Uterus (tissue), 4 donors: ENCODE data around the gene NEAT1. TPM values are rescaled to one million over a fixed set of nuclear protein-coding genes. Genes with fewer than 3 reads are reported as not detected.

Experiments used
- DNase-seq, 2 donors: peaks; one replicate each; pipeline ENCODE4 v3.0.0-alpha.2; 2019 to 2020
- H3K27ac ChIP-seq, 2 donors: fragments of 200-600 bp; sonication (generic); 1 replicate in 1 of 2; 2 replicates in 1 of 2; pipeline ENCODE4 v1.5.1; 2016 to 2018
- H3K27me3 ChIP-seq, 2 donors: fragments of 200-600 bp; sonication (generic); one replicate each; pipeline ENCODE4 v1.5.1; 2018 to 2019; ENCODE audit warnings: control low read depth in 1 of 2
- H3K36me3 ChIP-seq, 2 donors: fragments of 200-600 bp; sonication (generic); one replicate each; pipeline ENCODE4 v1.5.1; 2019; ENCODE audit warnings: control low read depth in 1 of 2
- H3K4me1 ChIP-seq, 2 donors: fragments of 200-600 bp; sonication (generic); one replicate each; pipeline ENCODE4 v1.5.1; 2018 to 2019; ENCODE audit warnings: control low read depth in 1 of 2
- H3K4me3 ChIP-seq, 2 donors: fragments of 200-600 bp; sonication (generic); 1 replicate in 1 of 2; 2 replicates in 1 of 2; pipeline ENCODE4 v1.5.1; 2018 to 2019; ENCODE audit warnings: mild to moderate bottlenecking in 1 of 2
- H3K9me3 ChIP-seq, 2 donors: fragments of 200-600 bp; sonication (generic); one replicate each; pipeline ENCODE4 v1.5.1; 2019; ENCODE audit warnings: control low read depth in 1 of 2
- POLR2A ChIP-seq, 2 donors: fragments of 450-650 bp; IDR thresholded peaks; one replicate each; pipeline ENCODE4 v1.6.1; 2016; ENCODE audit warnings: antibody characterized with exemption in 2 of 2, mild to moderate bottlenecking in 1 of 2, moderate library complexity in 1 of 2
- intact Hi-C: fragments of 100-400 bp; cut with DNase I; formaldehyde crosslinking; loops from one replicate; pipeline ENCODE4 v1.15.1; 2023; ENCODE audit warnings: low total_unique reads
- total RNA-seq, 4 donors: library from RNA; depleted of rRNA in 3 of 4; stranded (reverse); fragments of >200 nt in 3 of 4; gene quantifications; one replicate each; pipeline versions ENCODE4 v1.1.0 to v1.2.4, GENCODE V29; 2014 to 2023
- TF ChIP-seq, protein P1 (sequence below), 4 experiments: fragments of 200-600 bp in 2 of 4; fragments of 450-650 bp in 2 of 4; sonication (generic) in 2 of 4; IDR thresholded peaks; one replicate each; pipeline ENCODE4 v1.5.1; 2016 to 2019; ENCODE audit warnings: antibody characterized with exemption in 4 of 4, mild to moderate bottlenecking in 2 of 4, moderate library complexity in 1 of 4
- donor health status: DM: yes; HTN: yes; CAD: no.

NEAT1 gene
- total RNA-seq, 4 donors from 2014 or later: 33.6 to 932 (median 120) TPM

DNA sequence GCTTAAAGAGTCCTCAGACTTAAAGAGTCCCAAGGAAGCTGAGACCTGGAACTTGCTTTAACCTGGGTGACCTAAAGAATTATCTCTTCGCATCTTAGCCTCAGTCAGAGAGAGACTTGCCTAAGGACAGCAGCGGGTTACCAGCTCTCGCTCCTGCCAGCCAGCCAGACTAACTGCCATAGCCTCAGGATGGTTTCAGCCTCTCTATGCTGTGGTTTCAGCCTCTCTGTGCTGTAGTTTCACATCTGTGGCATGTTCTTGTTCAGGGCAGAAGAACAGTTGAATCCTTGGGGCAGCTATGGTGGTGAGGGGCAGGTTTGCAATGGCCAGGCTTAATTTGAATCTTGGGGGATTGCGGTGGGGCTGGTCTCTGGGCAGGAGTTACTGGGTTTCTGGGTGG lies 33.9 kb upstream of the NEAT1 start:
- peaks cover 6 to 27% of the 10 kb centered on the region in 2 donors for H3K4me1 ChIP-seq
- H3K27ac ChIP-seq: peak overlapping the region; percentile 4 to 97
- no peaks in the 10 kb centered on the region for H3K9me3 ChIP-seq
- H3K4me3 ChIP-seq: no peak overlapping the region
- H3K27me3 ChIP-seq: no peaks in the 10 kb centered on the region
- no peak for TF ChIP-seq POLR2A (IDR thresholded peaks at IDR 0.05)
- TF ChIP-seq, protein P1, sequence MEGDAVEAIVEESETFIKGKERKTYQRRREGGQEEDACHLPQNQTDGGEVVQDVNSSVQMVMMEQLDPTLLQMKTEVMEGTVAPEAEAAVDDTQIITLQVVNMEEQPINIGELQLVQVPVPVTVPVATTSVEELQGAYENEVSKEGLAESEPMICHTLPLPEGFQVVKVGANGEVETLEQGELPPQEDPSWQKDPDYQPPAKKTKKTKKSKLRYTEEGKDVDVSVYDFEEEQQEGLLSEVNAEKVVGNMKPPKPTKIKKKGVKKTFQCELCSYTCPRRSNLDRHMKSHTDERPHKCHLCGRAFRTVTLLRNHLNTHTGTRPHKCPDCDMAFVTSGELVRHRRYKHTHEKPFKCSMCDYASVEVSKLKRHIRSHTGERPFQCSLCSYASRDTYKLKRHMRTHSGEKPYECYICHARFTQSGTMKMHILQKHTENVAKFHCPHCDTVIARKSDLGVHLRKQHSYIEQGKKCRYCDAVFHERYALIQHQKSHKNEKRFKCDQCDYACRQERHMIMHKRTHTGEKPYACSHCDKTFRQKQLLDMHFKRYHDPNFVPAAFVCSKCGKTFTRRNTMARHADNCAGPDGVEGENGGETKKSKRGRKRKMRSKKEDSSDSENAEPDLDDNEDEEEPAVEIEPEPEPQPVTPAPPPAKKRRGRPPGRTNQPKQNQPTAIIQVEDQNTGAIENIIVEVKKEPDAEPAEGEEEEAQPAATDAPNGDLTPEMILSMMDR (IDR thresholded peaks at IDR 0.05): no peak
- intact Hi-C loops: no loop called here
- no peak for DNase-seq
- no peaks in the 10 kb centered on the region for H3K36me3 ChIP-seq

DNA sequence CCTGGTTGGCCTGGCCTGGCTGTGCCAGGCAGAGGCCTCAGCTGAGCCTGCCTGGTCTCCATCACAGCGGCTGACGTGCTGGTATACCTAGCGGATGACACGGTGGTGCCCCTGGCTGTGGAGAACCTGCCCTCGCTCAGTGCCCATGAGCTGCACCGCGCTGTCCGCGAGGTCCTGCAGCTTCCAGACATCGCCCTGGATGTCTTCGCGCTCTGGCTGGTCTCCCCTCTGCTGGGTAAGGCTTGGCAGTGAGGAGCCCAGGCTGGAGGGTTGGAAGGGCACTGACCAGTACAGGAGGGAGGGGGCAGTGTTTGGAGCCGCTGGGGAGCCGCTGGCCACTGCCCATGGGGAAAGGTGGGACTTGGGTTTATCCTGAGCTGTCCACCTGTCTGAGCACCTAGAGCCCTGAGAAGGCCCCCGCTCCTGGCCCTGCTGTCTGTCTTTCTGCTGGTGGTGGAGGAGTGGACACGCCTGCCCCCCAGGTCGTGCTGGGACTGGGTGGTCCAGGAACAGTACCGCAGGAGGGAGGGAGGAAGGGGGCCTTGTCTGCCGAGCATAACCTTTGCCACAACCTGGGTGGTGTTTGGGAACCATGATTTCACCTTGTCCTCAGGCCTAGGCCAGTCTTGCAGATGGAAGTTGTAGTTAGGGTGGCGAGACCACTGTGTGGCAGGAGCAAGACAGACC lies 33.2 kb upstream of the NEAT1 start:
- Histone ChIP-seq H3K4me1 (peaks cover 0 to 21% of the 10 kb centered on the region in 2 donors), H3K4me3 (no peak overlapping the region), H3K27me3 (no peaks in the 10 kb centered on the region), H3K9me3 (no peaks in the 10 kb centered on the region), H3K36me3 (no peaks in the 10 kb centered on the region), H3K27ac (peak overlapping the region; percentile 69 to 97)
- TF ChIP-seq, protein P1 (IDR thresholded peaks at IDR 0.05): no peak
- TF ChIP-seq POLR2A (IDR thresholded peaks at IDR 0.05): no peak
- intact Hi-C loops: no loop called here
- DNase-seq: no peak

DNA sequence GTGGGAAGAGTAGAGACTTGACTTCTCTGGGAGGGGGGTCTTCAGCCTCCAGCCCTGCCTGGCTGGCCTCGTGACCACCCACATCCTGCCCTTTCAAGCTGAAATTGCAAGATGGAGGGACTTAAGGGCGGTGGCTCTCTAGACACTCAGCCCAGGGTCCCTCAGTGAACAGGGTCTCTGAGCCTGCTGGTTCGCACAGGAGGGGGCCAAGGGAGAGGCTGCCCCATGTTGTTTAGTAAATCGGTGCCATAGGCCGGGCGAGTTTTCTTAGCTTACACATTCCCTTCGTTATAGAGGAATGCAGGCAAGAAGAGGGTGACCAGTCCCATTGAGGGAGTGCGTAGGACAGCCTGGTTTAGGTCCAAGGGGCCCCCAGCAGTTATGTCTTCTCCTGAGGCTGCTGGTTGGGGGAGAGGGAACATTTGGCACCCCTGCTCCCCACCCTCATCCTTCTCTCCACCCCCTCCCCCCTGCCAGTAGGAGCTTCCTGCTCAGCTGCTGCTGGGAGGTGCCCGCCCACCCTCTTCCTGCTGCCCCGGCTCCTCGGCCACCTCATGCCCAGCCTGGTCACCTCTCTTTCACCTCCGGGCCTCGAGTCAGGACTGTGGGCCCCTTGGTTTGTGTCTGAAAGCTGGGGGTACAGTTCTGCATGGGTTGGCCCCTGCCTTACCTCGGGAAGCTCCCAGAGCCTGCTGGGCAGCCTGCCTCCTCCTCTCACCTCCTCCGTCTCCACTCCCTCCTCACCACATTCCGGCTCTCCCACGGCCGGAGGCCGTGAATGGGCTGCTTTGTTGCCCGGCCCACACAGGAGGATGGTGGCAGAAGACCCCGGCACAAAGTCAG lies 32.3 kb upstream of the NEAT1 start:
- Histone ChIP-seq H3K27me3 (no peaks in the 10 kb centered on the region), H3K27ac (peak overlapping the region; percentile 69 to 97), H3K36me3 (no peaks in the 10 kb centered on the region), H3K4me3 (peak overlapping the region in 1 of 2 donors; percentile 7), H3K9me3 (no peaks in the 10 kb centered on the region), H3K4me1 (peaks cover 0 to 21% of the 10 kb centered on the region in 2 donors)
- no peak for DNase-seq
- TF ChIP-seq, protein P1 (IDR thresholded peaks at IDR 0.05): no peak
- no peak for TF ChIP-seq POLR2A (IDR thresholded peaks at IDR 0.05)
- intact Hi-C loops: no loop called here

DNA sequence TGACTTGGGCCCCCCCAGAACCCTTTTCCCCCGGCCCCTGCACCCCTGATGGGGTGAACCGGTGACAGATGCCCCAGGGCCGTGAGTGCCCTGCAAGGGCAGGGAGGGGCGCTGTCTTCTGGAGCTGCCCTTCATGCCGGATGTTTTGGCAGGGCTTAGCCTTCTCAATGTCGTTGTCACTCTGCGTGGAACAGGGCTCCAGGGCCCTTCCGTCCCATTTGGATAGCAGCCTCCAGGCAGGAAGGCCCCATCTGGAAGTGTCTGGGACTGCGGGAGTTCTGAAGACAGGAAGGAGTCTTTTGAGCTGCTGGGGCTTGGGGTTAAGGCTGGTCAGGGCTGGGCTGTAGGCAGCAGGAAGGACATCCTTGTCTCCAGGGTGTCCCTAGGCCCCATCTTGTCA lies 31.6 kb upstream of the NEAT1 start:
- no peaks in the 10 kb centered on the region for H3K36me3 ChIP-seq
- peak overlapping the region in 1 of 2 donors; percentile 7 for H3K4me3 ChIP-seq
- H3K4me1 ChIP-seq: peaks cover 0 to 21% of the 10 kb centered on the region in 2 donors
- no peak for DNase-seq
- intact Hi-C loops: no loop called here
- TF ChIP-seq, protein P1 (IDR thresholded peaks at IDR 0.05): no peak
- no peak for TF ChIP-seq POLR2A (IDR thresholded peaks at IDR 0.05)
- H3K9me3 ChIP-seq: no peaks in the 10 kb centered on the region
- H3K27ac ChIP-seq: peak overlapping the region; percentile 69 to 97
- H3K27me3 ChIP-seq: no peaks in the 10 kb centered on the region
